ENCODE data around the gene RAB27A. TPM values are rescaled to one million over a fixed set of nuclear protein-coding genes. Genes with fewer than 3 reads are reported as not detected.

The RAB27A gene
- total and polyA plus RNA-seq, 2 of the 8 experiments (the other 6 are each of a cell fraction or from before 2014, with no cell fraction given), result 2.3 to 6.5 TPM

DNA sequence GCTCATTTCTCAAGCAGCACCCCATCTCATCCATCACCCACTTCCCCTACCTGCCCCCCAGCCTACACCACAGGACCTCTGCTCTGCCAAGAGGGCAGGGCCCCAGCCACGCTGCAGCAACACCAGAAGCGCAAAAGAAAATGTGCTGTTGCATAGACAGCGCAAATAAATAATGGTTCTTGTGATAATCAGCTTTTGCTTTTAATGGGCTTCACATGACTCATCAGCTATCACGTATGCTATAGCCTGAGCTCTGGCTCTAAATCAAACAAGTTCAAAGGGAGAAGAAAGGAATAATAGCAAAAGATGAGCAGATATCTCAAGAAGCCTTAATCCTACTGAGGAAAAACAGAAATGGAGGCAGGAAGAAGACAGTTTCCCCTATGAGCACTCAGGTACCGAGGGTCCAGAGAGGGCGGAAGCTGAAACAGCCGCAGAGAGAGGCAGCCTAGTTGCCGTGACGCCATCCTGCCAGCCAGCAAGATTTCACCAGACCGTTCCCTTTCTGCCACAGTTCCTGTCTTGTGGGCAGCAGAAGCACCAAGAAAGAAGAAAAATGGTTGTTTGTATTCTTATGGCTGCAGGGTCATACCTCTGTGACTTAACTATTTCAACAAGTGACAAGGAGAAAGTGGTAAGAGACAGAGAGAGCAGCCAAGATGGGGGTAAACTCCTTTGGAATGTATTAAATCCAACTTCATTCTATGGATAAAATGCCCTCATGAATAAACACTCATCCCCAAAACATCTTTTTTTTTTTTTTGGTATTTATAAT, 22.0 kb downstream of the RAB27A start:
- Histone ChIP-seq H3K23me2 (ENCODE audit: low read depth, low read length) (no peaks in the 10 kb centered on the region), H3K9ac (replicated peaks in 1 of 4; ENCODE audit: extremely low read depth in 1 of 4, low read depth in 3 of 4, low read length in 3 of 4) (no peak overlapping the region), H2BK12ac (ENCODE audit: low read depth, low read length) (no peak overlapping the region), H4K5ac (ENCODE audit: insufficient read length, low read depth, low read length) (no peak overlapping the region), H3K4me2 (ENCODE audit: insufficient read depth in 1 of 2, low read depth in 2 of 2, low read length in 2 of 2) (no peak overlapping the region), H3K56ac (replicated peaks; ENCODE audit: insufficient read length, low read depth, low read length) (no peak overlapping the region), H3K14ac (ENCODE audit: insufficient read length) (no peak overlapping the region), H3K27ac (ENCODE audit: low read depth, low read length) (no peak overlapping the region), H3K4me3 (ENCODE audit: extremely low read depth in 1 of 4, insufficient read depth in 2 of 4, low read depth in 3 of 4, low read length in 4 of 4) (no peak overlapping the region), H4K8ac (ENCODE audit: extremely low read depth, insufficient read depth, low read length) (no peak overlapping the region), H2BK120ac (replicated peaks; ENCODE audit: low read depth, low read length) (no peak overlapping the region), H3K23ac (ENCODE audit: insufficient read length) (no peak overlapping the region), H2BK5ac (ENCODE audit: low read depth, low read length) (no peak overlapping the region), H2BK15ac (ENCODE audit: low read length) (no peak overlapping the region), H3K36me3 (ENCODE audit: control insufficient read depth in 2 of 4, insufficient read depth in 4 of 4, low read length in 3 of 4) (no peaks in the 10 kb centered on the region), H2AFZ (ENCODE audit: low read length) (no peak overlapping the region), H2AK5ac (ENCODE audit: low read depth, low read length) (no peak overlapping the region), H3K79me1 (ENCODE audit: low read depth, low read length) (no peaks in the 10 kb centered on the region), H4K20me1 (replicated peaks in 1 of 2; ENCODE audit: control insufficient read depth in 1 of 2, insufficient read depth in 2 of 2, low read length in 2 of 2) (no peaks in the 10 kb centered on the region), H3K27me3 (replicated peaks in 1 of 4; ENCODE audit: control insufficient read depth in 3 of 4, extremely low read depth in 1 of 4, insufficient read depth in 3 of 4, low read length in 3 of 4) (no peaks in the 10 kb centered on the region), H2BK20ac (ENCODE audit: low read length) (no peak overlapping the region), H3K4me1 (replicated peaks in 1 of 4; ENCODE audit: control insufficient read depth in 3 of 4, insufficient read depth in 4 of 4, low read length in 3 of 4) (no peaks in the 10 kb centered on the region), H3K4ac (replicated peaks; ENCODE audit: insufficient read length, low read depth, low read length) (no peak overlapping the region), H3K79me2 (ENCODE audit: control insufficient read depth in 1 of 2, insufficient read depth in 2 of 2, low read length in 2 of 2) (no peaks in the 10 kb centered on the region), H3K18ac (ENCODE audit: extremely low read depth, low read length) (no peak overlapping the region), H3K9me3 (ENCODE audit: insufficient read depth in 2 of 2, low read depth in 1 of 2, low read length in 1 of 2) (no peaks in the 10 kb centered on the region; a peak in 1 of 4 replicates), H4K91ac (replicated peaks; ENCODE audit: insufficient read length, low read length) (no peak overlapping the region)
- POLR2A ChIA-PET (ENCODE audit: partially characterized antibody), result no interaction called here
- 86% methylated on average over 10 of the region's 10 CpGs; no CpG with 5 or more reads in 1 of the 2 experiments for WGBS, 2 experiments (ENCODE audit: extremely low coverage in 1 of 2, insufficient coverage in 1 of 2, insufficient read length in 1 of 2, insufficient replicate concordance in 2 of 2, low coverage in 1 of 2, low lambda C conversion rate in 2 of 2, missing lambda C conversion rate in 1 of 2)
- CTCF ChIA-PET (ENCODE audit: partially characterized antibody), result interaction anchor here (1.0 kb wide), 1 partner anchor 24 kb away, joined by 3 read pairs; no protein-coding TSS in a partner anchor
- TF ChIP-seq, protein P1, sequence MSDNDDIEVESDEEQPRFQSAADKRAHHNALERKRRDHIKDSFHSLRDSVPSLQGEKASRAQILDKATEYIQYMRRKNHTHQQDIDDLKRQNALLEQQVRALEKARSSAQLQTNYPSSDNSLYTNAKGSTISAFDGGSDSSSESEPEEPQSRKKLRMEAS (IDR thresholded peaks at IDR 0.05), result no peak
- no peak for TF ChIP-seq TBP (IDR thresholded peaks at IDR 0.05; ENCODE audit: low read depth, low read length)
- no peak for TF ChIP-seq TAF1 (IDR thresholded peaks at IDR 0.05; ENCODE audit: low read depth, low read length)
- TF ChIP-seq EP300 (IDR thresholded peaks at IDR 0.05; ENCODE audit: borderline replicate concordance in 1 of 2, low read depth in 2 of 2, low read length in 2 of 2), result no peak
- TF ChIP-seq, protein P2, sequence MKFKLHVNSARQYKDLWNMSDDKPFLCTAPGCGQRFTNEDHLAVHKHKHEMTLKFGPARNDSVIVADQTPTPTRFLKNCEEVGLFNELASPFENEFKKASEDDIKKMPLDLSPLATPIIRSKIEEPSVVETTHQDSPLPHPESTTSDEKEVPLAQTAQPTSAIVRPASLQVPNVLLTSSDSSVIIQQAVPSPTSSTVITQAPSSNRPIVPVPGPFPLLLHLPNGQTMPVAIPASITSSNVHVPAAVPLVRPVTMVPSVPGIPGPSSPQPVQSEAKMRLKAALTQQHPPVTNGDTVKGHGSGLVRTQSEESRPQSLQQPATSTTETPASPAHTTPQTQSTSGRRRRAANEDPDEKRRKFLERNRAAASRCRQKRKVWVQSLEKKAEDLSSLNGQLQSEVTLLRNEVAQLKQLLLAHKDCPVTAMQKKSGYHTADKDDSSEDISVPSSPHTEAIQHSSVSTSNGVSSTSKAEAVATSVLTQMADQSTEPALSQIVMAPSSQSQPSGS (IDR thresholded peaks at IDR 0.05; ENCODE audit: low read length), result no peak
- DNase-seq (ENCODE audit: low read depth in 1 of 2, low spot score in 2 of 2), result no peak
- FAIRE-seq, result no peak
